Psoas muscle (tissue), 8 donors: ENCODE results near the gene TMEM204. TPM values are rescaled to one million over a fixed set of nuclear protein-coding genes. Genes with fewer than 3 reads are reported as not detected.

Experiments
- ATAC-seq, 4 donors: fragments of 200-7000 bp; cut with Tn5 transposase; one replicate each; pipeline ENCODE4 v1.9.1; 2020; ENCODE audit warnings: moderate library complexity in 3 of 4, mild to moderate bottlenecking in 2 of 4
- DNase-seq, 2 donors: peaks; one replicate each; pipeline ENCODE4 v3.0.0-alpha.2; 2020
- H3K27ac ChIP-seq: fragments of 200-600 bp; one replicate; pipeline ENCODE4 v1.8.0; 2022
- H3K27me3 ChIP-seq, 3 donors: fragments of 200-600 bp in 1 of 3; one replicate each; pipeline versions ENCODE4 v1.6.1 to v1.8.0; 2013 to 2022; ENCODE audit warnings: low read length in 2 of 3, mild to moderate bottlenecking in 2 of 3, moderate library complexity in 1 of 3; ENCODE audit not compliant: insufficient read depth in 3 of 3
- H3K36me3 ChIP-seq, 2 donors: fragments of 200-600 bp in 1 of 2; one replicate each; pipeline versions ENCODE4 v1.6.1 to v1.8.0; 2013 to 2022; ENCODE audit warnings: low read depth in 1 of 2, mild to moderate bottlenecking in 1 of 2, moderate library complexity in 1 of 2; ENCODE audit not compliant: insufficient read depth in 1 of 2
- H3K4me1 ChIP-seq: fragments of 200-600 bp; one replicate; pipeline ENCODE4 v1.8.0; 2022
- H3K4me3 ChIP-seq: fragments of 200-600 bp; one replicate; pipeline ENCODE4 v1.8.0; 2022; ENCODE audit warnings: mild to moderate bottlenecking
- H3K9me3 ChIP-seq: fragments of 200-600 bp; one replicate; pipeline ENCODE4 v1.8.0; 2022
- WGBS, 3 donors: extraction: QIAGEN DNeasy Blood & Tissue Kit; methylation state at CpG; one replicate each; pipeline versions ENCODE4 v1.1.6 to v1.1.7; 2013; 5-methylcytosine and 5-hydroxymethylcytosine counted together
- intact Hi-C, 2 donors: fragments of 100-400 bp; cut with DNase I; formaldehyde crosslinking; loops; one replicate each; pipeline versions ENCODE4 v1.11.0 to v1.14.2; 2022
- polyA plus RNA-seq, 3 donors: library from polyadenylated mRNA; stranded (reverse); fragments of 200-250 nt; gene quantifications; one replicate each; pipeline ENCODE4 v1.2.3, GENCODE V29; 2013
- total RNA-seq, 4 donors: library from RNA; stranded (reverse); fragmentation: NEBNext Ultra II Directional in 2 of 4; extraction: Animal tissue kit (Norgen Biotek cat#: 25700) in 2 of 4; gene quantifications; one replicate each; pipeline versions ENCODE4 v1.2.1 to v1.2.4, GENCODE V29; 2021 to 2023
- TF ChIP-seq, protein P1 (sequence below): fragments of 200-600 bp; IDR thresholded peaks from one replicate; pipeline ENCODE4 v1.8.0; 2022; ENCODE audit warnings: antibody characterized with exemption
- donor health status: healthy with polysubstance abuse.
- donor health status: DM: no; HTN: no; CAD: no; lungs with moderate emphysema.
- donor health status: Bipolar disorder and iron deficiency.
- donor health status: healthy.
- donor health status: DM: yes; HTN: yes; CAD: no.
- donor health status: DM: no; HTN: no; CAD: no.
- donor health status: DM: no; HTN: no; CAD: no.
- donor health status: DM: yes; HTN: yes; CAD: no.

Gene TMEM204
- total and polyA plus RNA-seq, 7 donors, result 7.5 to 22.3 (median 11.8) TPM

DNA sequence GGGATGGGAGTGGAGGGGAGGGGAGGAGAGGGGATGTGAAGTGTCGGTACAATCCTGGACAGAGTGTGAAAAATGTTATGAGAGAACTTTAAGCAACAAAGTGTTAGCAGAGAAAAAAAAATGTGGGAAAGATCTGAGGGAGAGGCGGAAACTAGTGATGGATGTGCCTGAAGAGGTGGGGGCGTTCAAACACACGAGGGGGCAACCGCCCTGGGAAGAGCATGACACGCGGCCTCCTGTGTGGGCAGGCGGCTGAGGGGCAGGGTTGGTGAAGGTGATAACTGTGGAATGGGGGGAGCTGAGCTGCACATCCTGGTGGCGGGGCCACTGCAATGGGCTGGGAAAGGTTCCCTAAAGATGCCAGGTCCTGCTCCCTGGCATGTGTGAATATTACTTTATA, 48.3 kb downstream of the TMEM204 start:
- Histone ChIP-seq H3K27me3 (no peaks in the 10 kb centered on the region), H3K4me3 (no peak overlapping the region), H3K4me1 (no peaks in the 10 kb centered on the region), H3K9me3 (no peaks in the 10 kb centered on the region), H3K36me3 (peaks cover 0 to 60% of the 10 kb centered on the region in 2 donors), H3K27ac (no peak overlapping the region)
- intact Hi-C loops, result no loop called here
- no peak for DNase-seq
- TF ChIP-seq, protein P1, sequence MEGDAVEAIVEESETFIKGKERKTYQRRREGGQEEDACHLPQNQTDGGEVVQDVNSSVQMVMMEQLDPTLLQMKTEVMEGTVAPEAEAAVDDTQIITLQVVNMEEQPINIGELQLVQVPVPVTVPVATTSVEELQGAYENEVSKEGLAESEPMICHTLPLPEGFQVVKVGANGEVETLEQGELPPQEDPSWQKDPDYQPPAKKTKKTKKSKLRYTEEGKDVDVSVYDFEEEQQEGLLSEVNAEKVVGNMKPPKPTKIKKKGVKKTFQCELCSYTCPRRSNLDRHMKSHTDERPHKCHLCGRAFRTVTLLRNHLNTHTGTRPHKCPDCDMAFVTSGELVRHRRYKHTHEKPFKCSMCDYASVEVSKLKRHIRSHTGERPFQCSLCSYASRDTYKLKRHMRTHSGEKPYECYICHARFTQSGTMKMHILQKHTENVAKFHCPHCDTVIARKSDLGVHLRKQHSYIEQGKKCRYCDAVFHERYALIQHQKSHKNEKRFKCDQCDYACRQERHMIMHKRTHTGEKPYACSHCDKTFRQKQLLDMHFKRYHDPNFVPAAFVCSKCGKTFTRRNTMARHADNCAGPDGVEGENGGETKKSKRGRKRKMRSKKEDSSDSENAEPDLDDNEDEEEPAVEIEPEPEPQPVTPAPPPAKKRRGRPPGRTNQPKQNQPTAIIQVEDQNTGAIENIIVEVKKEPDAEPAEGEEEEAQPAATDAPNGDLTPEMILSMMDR, result no peak
- WGBS, 3 donors, result 86 to 90% (median 89%) methylated on average over 9 of the region's 9 CpGs
- no peak for ATAC-seq

- no peaks in the 10 kb centered on the region for H3K4me1 ChIP-seq
- no peak overlapping the region for H3K27ac ChIP-seq
- no peak overlapping the region for H3K4me3 ChIP-seq
- TF ChIP-seq, protein P1, result no peak
- no peaks in the 10 kb centered on the region for H3K9me3 ChIP-seq
- WGBS, 3 donors, result 82 to 86% (median 83%) methylated on average over 15 of the region's 15 CpGs
- intact Hi-C loops, result no loop called here
- peaks cover 0 to 71% of the 10 kb centered on the region in 2 donors for H3K36me3 ChIP-seq
- H3K27me3 ChIP-seq, result no peaks in the 10 kb centered on the region
- ATAC-seq, result no peak
- no peak for DNase-seq
Measured at GRCh38 chr16:1583180-1583579, 49.7 kb downstream of the TMEM204 start.

GRCh38 chr16:1584926-1585484, 51.5 kb downstream of the TMEM204 start:
- intact Hi-C loops, result no loop called here
- H3K36me3 ChIP-seq, result peaks cover 0 to 76% of the 10 kb centered on the region in 2 donors
- WGBS, 3 donors, result 75 to 82% (median 76%) methylated on average over 8 of the region's 8 CpGs

GRCh38 chr16:1590366-1590765, 56.9 kb downstream of the TMEM204 start:
- intact Hi-C loops, result no loop called here
- Histone ChIP-seq H3K4me3 (no peak overlapping the region), H3K9me3 (no peaks in the 10 kb centered on the region), H3K27me3 (no peaks in the 10 kb centered on the region), H3K4me1 (no peaks in the 10 kb centered on the region), H3K27ac (no peak overlapping the region), H3K36me3 (peaks cover 0 to 39% of the 10 kb centered on the region in 2 donors)
- ATAC-seq (no peak), DNase-seq (no peak)
- TF ChIP-seq, protein P1, result no peak
- WGBS, 3 donors, result 87 to 94% (median 93%) methylated on average over 5 to 6 of the region's 6 CpGs

More at GRCh38 chr16:1584926-1585484, 51.5 kb downstream of the TMEM204 start:
- H3K9me3 ChIP-seq, result no peaks in the 10 kb centered on the region
- DNase-seq (no peak), ATAC-seq (no peak)
- TF ChIP-seq, protein P1, result no peak
- no peaks in the 10 kb centered on the region for H3K4me1 ChIP-seq
- no peak overlapping the region for H3K27ac ChIP-seq
- H3K4me3 ChIP-seq, result no peak overlapping the region
- no peaks in the 10 kb centered on the region for H3K27me3 ChIP-seq
